GM19455 (cell line): Measurements from ENCODE around the gene WDR77.

ENCODE experiments used
- ATAC-seq: cut with Tn5 transposase; IDR thresholded peaks from one replicate; pipeline ENCODE4 v1.9.1; 2021; ENCODE audit not compliant: unreplicated experiment

Gene WDR77

GRCh38 chr1:111448918-111449702, at the start of gene WDR77, which contains the start of gene ATP5PB:
WDR77 (minus strand) TSS chr1:111449256; CDS start chr1:111449169, 87 bp downstream.
ATP5PB (plus strand) TSS chr1:111449464; CDS start chr1:111449542, 78 bp downstream.
- peak; percentile 94 for ATAC-seq

GRCh38 chr1:111497592-111497991, 48.5 kb upstream of the WDR77 start:
- ATAC-seq: no peak

- ATAC-seq: no peak
Measured at GRCh38 chr1:111496398-111496797, 47.3 kb upstream of the WDR77 start.

GRCh38 chr1:111491070-111491469, 42.0 kb upstream of the WDR77 start:
- ATAC-seq: no peak

GRCh38 chr1:111490220-111490619, 41.2 kb upstream of the WDR77 start:
- no peak for ATAC-seq

GRCh38 chr1:111489604-111490003, 40.5 kb upstream of the WDR77 start:
- no peak for ATAC-seq

GRCh38 chr1:111488669-111489068, 39.6 kb upstream of the WDR77 start:
- ATAC-seq: no peak

GRCh38 chr1:111487133-111487532, 38.1 kb upstream of the WDR77 start:
- ATAC-seq: no peak

- ATAC-seq: no peak
Measured at GRCh38 chr1:111486431-111486830, 37.4 kb upstream of the WDR77 start.

- no peak for ATAC-seq
Measured at GRCh38 chr1:111484391-111485026, 35.5 kb upstream of the WDR77 start.

GRCh38 chr1:111483876-111484275, 34.8 kb upstream of the WDR77 start:
- ATAC-seq: no peak

- ATAC-seq: no peak
Measured at GRCh38 chr1:111483166-111483565, 34.1 kb upstream of the WDR77 start.

GRCh38 chr1:111481387-111482221, 32.5 kb upstream of the WDR77 start:
- ATAC-seq: no peak

GRCh38 chr1:111480674-111481073, 31.6 kb upstream of the WDR77 start:
- no peak for ATAC-seq

GRCh38 chr1:111476761-111477309, 27.8 kb upstream of the WDR77 start:
- ATAC-seq: peak; percentile 52

- ATAC-seq: no peak
Measured at GRCh38 chr1:111476214-111476613, 27.2 kb upstream of the WDR77 start.

GRCh38 chr1:111475701-111476100, 26.6 kb upstream of the WDR77 start:
- ATAC-seq: no peak

- no peak for ATAC-seq
Measured at GRCh38 chr1:111474521-111474920, 25.5 kb upstream of the WDR77 start.

- no peak for ATAC-seq
Measured at GRCh38 chr1:111474106-111474505, 25.1 kb upstream of the WDR77 start.

GRCh38 chr1:111471538-111471937, 22.5 kb upstream of the WDR77 start:
- no peak for ATAC-seq

- no peak for ATAC-seq
Measured at GRCh38 chr1:111471012-111471411, 22.0 kb upstream of the WDR77 start.
